ENCODE measurements around the gene FBXO40.
"Not testable (repeated sequence)": the region's sequence is repeated elsewhere in the genome, so short reads cannot be mapped to it uniquely, and the experiment has no call there.

FBXO40 gene
- long read RNA-seq, donor 1 = 0 reads
- long read RNA-seq, donor 2 = 0 reads
- long read RNA-seq, donor 3 = 0 reads
- long read RNA-seq, donor 4 = 0 reads
- long read RNA-seq, donor 5 = 0 reads
- long read RNA-seq, donor 6 = 0 reads
- long read RNA-seq, donor 7 = 0 reads
- long read RNA-seq, donor 8 = 0 reads

DNA sequence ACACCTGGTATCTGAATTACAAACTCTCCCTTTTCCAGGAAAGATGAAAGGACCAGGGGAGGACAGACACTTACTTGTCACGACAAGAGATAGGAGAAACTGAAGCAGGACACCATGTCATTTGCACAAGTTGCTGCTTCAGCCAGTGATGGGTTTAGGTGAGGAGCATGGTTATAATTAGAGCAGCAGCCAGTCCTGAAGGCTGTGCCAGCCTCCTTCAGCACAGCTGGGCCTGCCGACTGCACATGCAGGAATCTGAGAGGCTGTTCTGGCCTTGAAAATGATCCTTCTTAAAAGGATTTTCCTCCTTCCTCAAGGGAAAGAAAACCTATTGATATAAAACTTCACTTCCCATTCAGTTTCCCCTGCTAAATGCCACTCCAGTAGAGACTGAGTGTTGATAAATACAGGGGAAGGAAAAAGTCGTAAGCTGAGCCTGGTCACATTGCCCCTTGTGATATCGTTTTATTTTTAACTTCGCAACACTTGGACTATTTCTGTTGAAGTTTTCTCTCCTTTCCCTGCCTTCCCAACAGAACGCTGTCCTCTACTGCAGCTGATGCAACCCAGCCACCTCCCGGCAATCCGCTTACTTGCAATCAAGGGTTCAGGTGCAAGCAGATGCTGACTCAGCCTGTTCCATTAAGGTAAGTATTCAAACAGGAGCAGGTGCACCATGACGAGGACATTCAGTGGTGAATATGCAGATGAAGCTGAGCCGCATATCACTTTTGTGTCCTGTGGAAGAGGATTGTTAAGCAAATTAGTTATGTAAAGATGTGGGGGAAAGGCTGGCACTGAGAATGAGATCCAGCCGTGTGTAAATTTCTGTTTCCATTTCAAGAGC is at the start of gene FBXO40:
Gene FBXO40, plus strand, starts transcription at position 524 of the 847 bp plus-strand sequence. CDS start 27,197 bp downstream, outside the sequence.
- no peak for DNase-seq

DNA sequence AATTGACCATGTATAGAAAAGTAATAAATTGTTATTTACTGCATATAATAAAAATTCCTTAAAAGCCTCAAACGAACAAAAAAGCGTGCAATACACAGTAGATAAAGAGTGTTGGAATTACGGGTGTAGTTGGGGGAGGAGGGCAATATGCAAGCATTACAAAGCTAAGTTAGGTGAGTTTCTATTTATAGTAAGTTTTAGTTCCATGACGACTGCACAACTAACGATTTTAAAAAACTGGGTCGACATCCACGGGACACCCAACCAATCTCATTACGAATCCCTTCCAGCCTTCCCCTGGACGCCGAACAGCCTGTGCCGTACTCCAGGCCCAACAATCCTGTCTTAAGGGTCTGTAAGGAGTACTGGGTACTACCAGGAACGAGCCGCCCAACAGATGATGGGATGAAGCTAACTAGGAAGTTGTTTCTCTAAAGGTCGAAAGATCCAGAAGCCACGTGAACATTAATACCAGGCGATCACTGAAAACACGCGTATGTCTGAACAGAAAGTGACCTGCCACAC is 48.1 kb upstream of the FBXO40 start:
- DNase-seq = no peak

GRCh38 chr3:121545574-121546455 is 47.4 kb upstream of the FBXO40 start, which contains the start of gene POLQ:
POLQ (minus strand) TSS chr3:121545988; CDS start chr3:121545877, 111 bp downstream.
- peak; percentile 78 for DNase-seq

GRCh38 chr3:121552379-121552778 is 40.8 kb upstream of the FBXO40 start:
- DNase-seq = no peak

GRCh38 chr3:121552797-121553196 is 40.4 kb upstream of the FBXO40 start:
- no peak for DNase-seq

- DNase-seq = no peak
Observed at GRCh38 chr3:121557426-121557934, 35.7 kb upstream of the FBXO40 start.

DNA sequence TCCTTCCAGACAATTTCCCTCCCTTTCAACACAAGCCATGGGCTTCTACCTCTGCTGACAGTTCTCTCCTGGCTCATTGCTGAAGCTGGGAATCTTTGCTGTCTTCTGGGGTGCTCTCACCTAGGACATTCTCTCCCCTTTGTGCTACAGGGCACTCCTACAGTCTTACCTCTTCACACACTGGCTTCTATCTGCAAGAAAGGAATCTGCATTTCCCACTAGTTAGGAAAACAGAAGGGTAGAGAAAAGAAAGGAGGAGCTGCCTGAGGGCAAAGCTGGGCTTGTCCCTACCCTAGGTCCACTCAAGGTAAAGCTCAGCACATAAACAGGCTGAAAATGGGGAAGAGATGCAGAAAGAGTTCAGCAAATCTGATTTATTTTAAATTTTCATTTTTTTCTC is 31.0 kb upstream of the FBXO40 start:
- DNase-seq = no peak

DNA sequence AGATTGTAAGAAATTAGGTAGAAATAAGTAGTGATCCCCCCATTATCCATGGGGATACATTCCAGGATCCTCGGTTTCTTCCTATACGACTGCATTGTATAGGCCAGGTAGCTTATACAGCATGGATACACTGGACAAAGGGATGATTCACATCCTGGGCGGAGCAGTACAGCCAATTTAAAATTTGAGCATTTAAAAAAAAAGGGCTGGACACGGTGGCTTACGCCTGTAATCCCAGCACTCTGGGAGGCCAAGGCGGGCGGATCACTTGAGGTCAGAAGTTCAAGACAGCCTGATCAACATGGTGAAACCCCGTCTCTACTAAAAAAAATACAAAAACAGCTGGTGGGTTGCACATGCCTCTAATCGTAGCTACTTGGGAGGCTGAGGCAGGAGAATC is 26.4 kb upstream of the FBXO40 start:
- DNase-seq = no peak

GRCh38 chr3:121567649-121568048 is 25.5 kb upstream of the FBXO40 start, which contains the start of gene ARGFX:
ARGFX (plus strand) TSS chr3:121567949; CDS start chr3:121570714, 2,765 bp downstream.
- DNase-seq = no peak

DNA sequence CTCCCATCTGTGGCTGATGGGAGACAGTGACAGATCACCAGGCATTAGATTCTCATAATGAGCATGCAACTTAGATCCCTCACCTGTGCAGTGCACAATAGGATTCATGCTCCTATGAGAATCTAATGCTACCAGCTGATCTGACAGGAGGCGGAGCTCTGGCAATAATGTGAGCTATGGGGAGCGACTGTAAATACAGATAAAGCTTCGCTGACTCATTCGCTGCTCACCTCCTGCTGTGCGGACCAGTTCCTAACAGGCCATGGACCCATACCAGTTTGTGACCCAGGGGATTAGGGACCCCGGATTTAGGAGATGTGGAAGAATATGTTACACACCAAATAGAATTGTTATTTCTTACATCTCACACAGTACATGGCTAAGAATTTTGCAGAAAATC is 18.7 kb upstream of the FBXO40 start:
- no peak for DNase-seq

DNA sequence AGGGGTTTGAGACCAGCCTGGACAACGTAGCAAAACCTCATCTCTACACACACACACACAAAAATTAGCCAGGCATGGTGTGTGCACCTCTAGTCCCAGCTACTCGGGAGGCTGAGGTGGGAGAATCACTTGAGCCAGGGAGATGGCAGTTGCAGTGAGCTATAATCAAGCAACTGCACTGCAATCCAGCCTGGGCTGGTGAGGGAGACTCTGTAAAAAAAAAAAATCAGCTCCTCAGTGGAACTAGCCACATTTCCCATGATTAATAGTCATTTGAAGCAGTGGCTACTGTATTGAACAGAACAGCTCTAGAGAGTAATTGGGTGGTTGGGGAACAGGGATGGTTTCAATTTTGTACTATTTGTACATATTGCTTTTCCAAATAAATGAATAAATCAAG is 11.5 kb upstream of the FBXO40 start:
- no peak for DNase-seq

GRCh38 chr3:121584418-121584817 is 8.8 kb upstream of the FBXO40 start:
- no peak for DNase-seq

DNA sequence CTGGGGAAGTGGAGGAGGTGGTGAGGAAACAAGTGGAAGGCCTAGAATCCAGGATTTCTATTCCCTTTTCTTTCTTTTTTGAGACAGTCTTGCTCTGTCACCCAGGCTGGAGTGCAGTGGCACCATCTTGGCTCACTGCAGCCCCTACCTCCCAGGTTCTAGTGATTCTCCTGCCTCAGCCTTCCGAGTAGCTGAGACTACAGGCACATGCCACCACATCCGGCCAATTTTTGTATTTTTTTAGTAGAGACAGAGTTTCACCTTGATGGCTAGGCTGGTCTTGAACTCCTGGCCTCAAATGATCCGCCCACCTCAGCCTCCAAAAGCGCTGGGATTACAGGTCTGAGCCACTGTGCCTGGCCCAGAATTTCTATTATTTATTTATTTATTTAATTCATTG is 627 bp downstream of the FBXO40 start:
- DNase-seq = not testable (repeated sequence)

- no peak for DNase-seq
Observed at GRCh38 chr3:121594850-121595249, 1.7 kb downstream of the FBXO40 start.

DNA sequence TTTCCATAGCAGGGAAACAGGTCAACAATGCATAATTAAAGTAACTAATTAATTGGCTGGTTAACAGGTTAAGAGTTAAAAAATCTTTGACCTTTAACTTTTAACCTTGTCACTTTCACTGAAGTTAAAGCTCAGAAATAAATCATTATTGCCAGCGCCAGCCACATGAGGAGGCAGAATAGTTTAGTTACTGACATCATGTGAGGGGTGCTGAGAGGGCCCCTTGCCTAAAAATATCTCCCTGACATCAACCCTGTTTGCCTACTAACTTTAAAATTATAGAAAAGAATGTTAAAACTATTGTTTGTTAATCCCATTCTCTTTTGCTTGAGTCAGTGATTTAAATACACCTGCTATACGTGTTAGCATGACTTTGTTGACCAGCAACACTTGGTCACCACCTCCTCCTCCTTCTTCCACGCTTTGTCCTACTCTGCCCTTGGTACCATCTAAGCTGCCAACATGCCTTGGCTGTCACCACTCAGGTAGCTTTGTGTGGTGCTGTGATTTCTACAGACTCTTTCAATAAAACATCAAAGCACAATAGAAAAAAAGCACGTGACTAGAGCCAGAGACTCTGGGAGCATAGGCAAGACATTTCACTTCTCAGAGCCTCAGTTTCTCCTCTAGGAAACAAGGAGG is 2.7 kb downstream of the FBXO40 start:
- DNase-seq = no peak

DNA sequence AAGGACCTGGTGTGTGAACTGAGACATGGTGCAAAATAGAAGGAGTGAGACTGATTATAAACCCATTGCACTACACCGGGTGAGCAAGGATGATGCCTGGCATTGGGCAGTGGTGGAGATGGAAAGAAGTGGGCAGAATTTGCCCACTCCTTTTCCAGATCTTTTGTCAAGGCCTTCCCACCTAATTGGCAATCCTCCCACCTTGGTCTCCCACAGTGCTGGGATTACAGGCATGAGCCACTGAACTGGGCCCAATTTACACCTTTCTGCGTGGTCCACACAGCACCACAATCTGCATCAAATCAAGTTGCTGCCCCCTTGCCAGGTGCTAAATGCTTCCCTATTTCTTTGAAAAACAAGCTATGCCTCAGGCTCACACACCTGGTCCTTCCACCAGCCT is 5.4 kb downstream of the FBXO40 start:
- DNase-seq = no peak

GRCh38 chr3:121599900-121600299 is 6.7 kb downstream of the FBXO40 start:
- not testable (repeated sequence) for DNase-seq

- DNase-seq = no peak
Observed at GRCh38 chr3:121601212-121601812, 8.1 kb downstream of the FBXO40 start.

DNA sequence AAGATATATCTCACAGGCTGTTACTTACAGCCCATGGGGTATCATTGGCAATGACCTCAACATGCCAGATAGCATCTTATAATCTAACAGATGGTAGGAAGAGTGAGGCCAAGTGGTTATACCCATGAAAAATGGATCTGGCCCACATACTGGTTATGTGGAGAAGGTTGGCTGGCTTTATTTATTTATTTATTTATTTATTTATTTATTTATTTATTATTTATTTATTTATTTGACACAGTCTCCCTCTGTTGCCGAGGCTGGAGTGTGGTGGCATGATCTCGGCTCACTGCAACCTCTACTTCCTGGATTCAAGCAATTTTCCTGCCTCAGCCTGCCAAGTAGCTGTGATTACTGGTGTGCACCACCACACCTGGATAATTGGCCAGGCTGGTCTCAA is 11.6 kb downstream of the FBXO40 start:
- no peak for DNase-seq

GRCh38 chr3:121606106-121606505 is 12.9 kb downstream of the FBXO40 start:
- DNase-seq = no peak

GRCh38 chr3:121619691-121620090 is 26.5 kb downstream of the FBXO40 start:
- DNase-seq = no peak

Measured in right kidney (tissue), 9 donors.